Mucosa of descending colon (tissue), 3 donors: ENCODE data around the gene DGAT2L6. TPM values are rescaled to one million over a fixed set of nuclear protein-coding genes. Genes with fewer than 3 reads are reported as not detected.

Experiments used
- ATAC-seq: fragments of 200-7000 bp; cut with Tn5 transposase; one replicate; pipeline ENCODE4 v1.9.1; 2020; ENCODE audit warnings: mild to moderate bottlenecking, moderate library complexity
- DNase-seq, 3 donors: peaks; one replicate each; pipeline ENCODE4 v3.0.0-alpha.2; 2020
- H3K36me3 ChIP-seq: fragments of 200-600 bp; one replicate; pipeline ENCODE4 v1.8.0; 2021; ENCODE audit warnings: low read depth, mild to moderate bottlenecking
- H3K4me1 ChIP-seq: fragments of 200-600 bp; one replicate; pipeline ENCODE4 v1.8.0; 2021; ENCODE audit warnings: low read depth, mild to moderate bottlenecking
- H3K4me3 ChIP-seq: fragments of 200-600 bp; one replicate; pipeline ENCODE4 v1.8.0; 2021; ENCODE audit warnings: mild to moderate bottlenecking
- H3K9me3 ChIP-seq: fragments of 200-600 bp; one replicate; pipeline ENCODE4 v1.8.0; 2021; ENCODE audit warnings: mild to moderate bottlenecking
- intact Hi-C, 2 donors: fragments of 100-400 bp; cut with DNase I in 1 of 2; cut with micrococcal nuclease in 1 of 2; formaldehyde crosslinking; loops; one replicate each; pipeline versions ENCODE4 v1.11.0 to v1.11.1; 2022; cut with DNase I, micrococcal nuclease
- total RNA-seq, 3 donors: library from RNA; stranded (reverse); fragmentation: NEBNext Ultra II Directional in 2 of 3; extraction: Animal tissue kit (Norgen Biotek cat#: 25700) in 2 of 3; gene quantifications; one replicate each; pipeline versions ENCODE4 v1.2.1 to v1.2.4, GENCODE V29; 2021 to 2023
- TF ChIP-seq, protein P1 (sequence below): fragments of 200-600 bp; IDR thresholded peaks from one replicate; pipeline ENCODE4 v1.8.0; 2022; ENCODE audit warnings: antibody characterized with exemption, mild to moderate bottlenecking
- donor health status: DM: no; HTN: no; CAD: no; lungs with moderate emphysema.
- donor health status: DM: no; HTN: no; CAD: no.
- donor health status: DM: no; HTN: yes; CAD: no.

The DGAT2L6 gene
- total RNA-seq, 3 donors from 2014 or later = not detected

DNA sequence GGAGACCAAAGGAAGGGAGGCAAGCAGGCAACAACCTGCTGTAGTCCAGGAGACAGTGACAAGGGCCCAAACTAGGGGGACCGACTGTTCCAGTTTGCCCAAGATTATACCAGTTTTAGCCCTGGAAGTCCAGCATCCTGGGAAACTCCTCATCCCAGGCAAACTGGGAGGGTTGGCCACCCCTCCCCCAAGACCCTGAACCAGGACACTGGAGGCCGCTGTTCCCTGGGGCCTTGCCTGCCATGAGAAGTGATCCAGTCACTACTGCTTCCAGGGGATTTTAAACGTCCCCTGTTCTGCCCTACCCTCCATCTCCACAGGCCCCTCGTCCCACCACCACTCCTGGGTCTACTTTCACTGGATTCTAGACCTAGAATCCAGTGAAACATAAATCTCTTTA lies 4.3 kb upstream of the DGAT2L6 start:
- intact Hi-C loops = no loop called here

DNA sequence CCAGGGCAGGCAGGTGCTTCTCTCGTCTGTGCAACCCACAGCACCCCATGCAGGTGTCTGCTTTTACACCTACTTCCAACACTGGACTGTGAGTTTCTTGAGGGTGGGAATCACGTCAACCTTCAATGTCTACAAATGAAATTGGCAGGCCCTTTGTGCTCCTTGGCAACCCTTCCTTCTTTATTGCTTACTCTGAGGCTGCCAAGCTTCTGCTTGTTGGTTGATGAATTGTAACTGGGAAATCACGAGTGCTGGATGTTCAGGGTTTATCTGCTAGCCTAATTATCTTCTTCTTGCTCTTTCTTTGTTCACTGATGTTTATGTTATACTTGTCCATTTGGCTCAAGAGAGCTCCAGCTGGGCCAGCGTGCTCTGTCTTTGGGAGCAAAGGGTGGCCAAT lies 2.5 kb upstream of the DGAT2L6 start:
- Histone ChIP-seq H3K9me3 (no peaks in the 10 kb centered on the region), H3K4me3 (no peak overlapping the region), H3K4me1 (no peaks in the 10 kb centered on the region), H3K36me3 (no peaks in the 10 kb centered on the region)
- ATAC-seq (peak; percentile 34), DNase-seq (peak in 1 of 3 donors; percentile 10)
- TF ChIP-seq, protein P1, sequence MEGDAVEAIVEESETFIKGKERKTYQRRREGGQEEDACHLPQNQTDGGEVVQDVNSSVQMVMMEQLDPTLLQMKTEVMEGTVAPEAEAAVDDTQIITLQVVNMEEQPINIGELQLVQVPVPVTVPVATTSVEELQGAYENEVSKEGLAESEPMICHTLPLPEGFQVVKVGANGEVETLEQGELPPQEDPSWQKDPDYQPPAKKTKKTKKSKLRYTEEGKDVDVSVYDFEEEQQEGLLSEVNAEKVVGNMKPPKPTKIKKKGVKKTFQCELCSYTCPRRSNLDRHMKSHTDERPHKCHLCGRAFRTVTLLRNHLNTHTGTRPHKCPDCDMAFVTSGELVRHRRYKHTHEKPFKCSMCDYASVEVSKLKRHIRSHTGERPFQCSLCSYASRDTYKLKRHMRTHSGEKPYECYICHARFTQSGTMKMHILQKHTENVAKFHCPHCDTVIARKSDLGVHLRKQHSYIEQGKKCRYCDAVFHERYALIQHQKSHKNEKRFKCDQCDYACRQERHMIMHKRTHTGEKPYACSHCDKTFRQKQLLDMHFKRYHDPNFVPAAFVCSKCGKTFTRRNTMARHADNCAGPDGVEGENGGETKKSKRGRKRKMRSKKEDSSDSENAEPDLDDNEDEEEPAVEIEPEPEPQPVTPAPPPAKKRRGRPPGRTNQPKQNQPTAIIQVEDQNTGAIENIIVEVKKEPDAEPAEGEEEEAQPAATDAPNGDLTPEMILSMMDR = no peak
- intact Hi-C loops = no loop called here

More for the DNA sequence above, 4.3 kb upstream of the DGAT2L6 start:
- no peaks in the 10 kb centered on the region for H3K4me1 ChIP-seq
- ATAC-seq (no peak), DNase-seq (no peak)
- H3K4me3 ChIP-seq = no peak overlapping the region
- no peaks in the 10 kb centered on the region for H3K36me3 ChIP-seq
- TF ChIP-seq, protein P1 = no peak
- no peaks in the 10 kb centered on the region for H3K9me3 ChIP-seq

DNA sequence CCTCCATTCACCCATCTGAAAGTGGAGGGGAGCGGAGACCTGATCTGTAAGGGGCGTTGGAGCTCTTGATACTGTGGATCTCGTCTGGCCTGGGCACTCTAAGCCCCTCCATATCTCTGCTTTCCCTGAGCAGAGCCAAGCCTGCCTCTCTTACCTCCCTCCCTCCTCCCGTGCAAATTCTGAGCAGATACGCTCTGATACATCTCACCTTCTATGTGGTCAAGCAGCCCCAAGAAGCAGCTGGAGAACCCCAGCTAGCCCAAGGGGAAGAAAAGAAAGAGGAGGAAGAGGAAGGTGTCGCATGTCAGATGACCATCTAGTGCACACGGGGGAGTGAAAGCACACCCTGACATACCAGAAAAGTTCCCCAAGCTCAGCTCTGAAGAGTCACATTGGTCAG lies 1.9 kb upstream of the DGAT2L6 start:
- ATAC-seq (no peak), DNase-seq (no peak)
- Histone ChIP-seq H3K4me1 (no peaks in the 10 kb centered on the region), H3K36me3 (no peaks in the 10 kb centered on the region), H3K4me3 (no peak overlapping the region), H3K9me3 (no peaks in the 10 kb centered on the region)
- intact Hi-C loops = no loop called here
- TF ChIP-seq, protein P1 = no peak

DNA sequence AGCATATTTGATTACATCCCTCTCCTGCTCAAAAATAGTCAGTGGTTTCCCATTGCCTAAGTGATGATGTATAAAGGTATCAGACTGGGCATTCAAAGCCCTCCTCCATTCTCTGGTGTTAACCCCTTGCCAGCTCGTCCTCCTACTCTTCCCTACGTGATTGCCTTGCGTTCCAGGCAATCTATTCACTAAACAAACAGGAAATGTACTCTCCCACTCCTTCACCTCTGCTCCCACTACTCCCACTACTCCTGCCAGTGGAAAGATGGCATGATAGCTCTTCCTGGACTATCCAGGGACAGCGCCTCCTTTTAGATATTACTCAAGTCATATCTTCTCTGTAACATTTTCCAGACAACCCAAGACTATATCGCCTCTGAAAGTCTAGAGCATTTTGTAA lies 5.8 kb downstream of the DGAT2L6 start:
- H3K9me3 ChIP-seq = no peaks in the 10 kb centered on the region
- ATAC-seq (no peak), DNase-seq (no peak)
- no peaks in the 10 kb centered on the region for H3K36me3 ChIP-seq
- TF ChIP-seq, protein P1 = no peak
- no peaks in the 10 kb centered on the region for H3K4me1 ChIP-seq
- intact Hi-C loops = no loop called here
- H3K4me3 ChIP-seq = no peak overlapping the region

DNA sequence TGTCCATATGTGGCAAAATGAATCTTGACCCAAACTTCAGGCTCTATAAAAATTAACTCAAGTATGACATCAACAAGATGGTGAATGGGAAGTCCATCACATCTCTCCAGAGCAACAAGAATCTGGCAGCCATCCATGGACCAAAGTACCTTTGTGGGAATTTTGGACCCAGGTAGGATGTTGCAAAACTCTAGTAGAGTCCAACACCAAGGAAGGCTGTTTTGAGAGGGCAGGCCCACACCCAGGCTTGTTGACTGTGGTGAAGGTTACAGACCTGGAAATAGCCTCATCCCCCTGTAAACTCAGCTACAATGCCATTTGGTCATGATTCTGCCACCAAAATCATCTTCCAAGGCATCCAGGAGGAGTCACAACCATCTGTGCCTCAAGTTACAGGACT lies 12.9 kb downstream of the DGAT2L6 start:
- H3K9me3 ChIP-seq = no peaks in the 10 kb centered on the region
- no peak overlapping the region for H3K4me3 ChIP-seq
- ATAC-seq (no peak), DNase-seq (no peak)
- intact Hi-C loops = loop anchor here in 1 of 2 donors (10.0 kb wide), 1 partner anchor 75 kb away; the partner anchor contains the start of genes ARR3 and P2RY4
- no peaks in the 10 kb centered on the region for H3K36me3 ChIP-seq
- H3K4me1 ChIP-seq = no peaks in the 10 kb centered on the region
- TF ChIP-seq, protein P1 = no peak
